Measurements from ENCODE around the gene SPATA20. TPM values are rescaled to one million over a fixed set of nuclear protein-coding genes. Genes with fewer than 3 reads are reported as not detected.

Gene SPATA20
- total RNA-seq, 1 donor from 2014 or later: 25.8 TPM

DNA sequence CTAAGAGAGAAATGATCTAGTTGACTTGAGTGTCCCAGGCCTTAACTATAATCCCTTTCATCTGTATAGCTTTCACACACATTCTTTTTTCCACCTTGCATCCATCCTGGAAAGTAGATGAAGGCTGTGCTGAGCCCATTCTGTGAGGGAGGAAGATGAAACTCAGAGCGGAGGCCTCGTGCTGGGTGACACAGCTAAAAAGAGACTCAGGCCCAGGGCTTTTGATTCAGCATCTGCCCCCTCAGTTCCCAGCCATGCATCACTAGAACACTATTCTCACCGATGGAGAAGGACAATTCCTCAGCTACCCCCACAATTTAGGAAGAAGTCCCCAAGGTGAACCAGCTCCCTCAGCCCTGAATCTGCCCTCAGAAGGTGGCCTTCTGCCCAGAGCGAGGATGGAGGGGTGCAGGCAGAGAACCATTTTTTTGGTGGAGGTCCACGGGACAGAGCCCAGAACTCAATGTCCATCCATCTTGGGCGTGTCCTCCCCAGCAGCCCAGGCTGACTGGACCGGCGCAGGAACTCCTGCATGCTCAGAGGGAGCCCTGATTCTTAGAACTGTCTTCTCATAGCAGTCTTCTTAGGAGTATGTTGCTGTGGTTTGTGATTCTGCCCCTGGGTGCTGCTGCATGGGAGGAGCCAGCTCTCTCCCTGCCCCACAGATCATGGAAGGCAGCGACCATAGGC lies 44.5 kb upstream of the SPATA20 start:
- DNase-seq (ENCODE audit: low read depth, low spot score): no peak
- Mint-ChIP-seq H3K4me3 (no peak overlapping the region), H3K4me1 (peaks cover 6% of the 10 kb centered on the region), H3K9me3 (no peaks in the 10 kb centered on the region), H3K27ac (ENCODE audit: unreplicated experiment) (no peak overlapping the region), H3K36me3 (ENCODE audit: low read depth) (no peaks in the 10 kb centered on the region), H3K27me3 (ENCODE audit: low read depth) (peaks cover 3% of the 10 kb centered on the region)
- TF ChIP-seq, protein P1, sequence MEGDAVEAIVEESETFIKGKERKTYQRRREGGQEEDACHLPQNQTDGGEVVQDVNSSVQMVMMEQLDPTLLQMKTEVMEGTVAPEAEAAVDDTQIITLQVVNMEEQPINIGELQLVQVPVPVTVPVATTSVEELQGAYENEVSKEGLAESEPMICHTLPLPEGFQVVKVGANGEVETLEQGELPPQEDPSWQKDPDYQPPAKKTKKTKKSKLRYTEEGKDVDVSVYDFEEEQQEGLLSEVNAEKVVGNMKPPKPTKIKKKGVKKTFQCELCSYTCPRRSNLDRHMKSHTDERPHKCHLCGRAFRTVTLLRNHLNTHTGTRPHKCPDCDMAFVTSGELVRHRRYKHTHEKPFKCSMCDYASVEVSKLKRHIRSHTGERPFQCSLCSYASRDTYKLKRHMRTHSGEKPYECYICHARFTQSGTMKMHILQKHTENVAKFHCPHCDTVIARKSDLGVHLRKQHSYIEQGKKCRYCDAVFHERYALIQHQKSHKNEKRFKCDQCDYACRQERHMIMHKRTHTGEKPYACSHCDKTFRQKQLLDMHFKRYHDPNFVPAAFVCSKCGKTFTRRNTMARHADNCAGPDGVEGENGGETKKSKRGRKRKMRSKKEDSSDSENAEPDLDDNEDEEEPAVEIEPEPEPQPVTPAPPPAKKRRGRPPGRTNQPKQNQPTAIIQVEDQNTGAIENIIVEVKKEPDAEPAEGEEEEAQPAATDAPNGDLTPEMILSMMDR (conservative IDR thresholded peaks at IDR 0.05): no peak

DNA sequence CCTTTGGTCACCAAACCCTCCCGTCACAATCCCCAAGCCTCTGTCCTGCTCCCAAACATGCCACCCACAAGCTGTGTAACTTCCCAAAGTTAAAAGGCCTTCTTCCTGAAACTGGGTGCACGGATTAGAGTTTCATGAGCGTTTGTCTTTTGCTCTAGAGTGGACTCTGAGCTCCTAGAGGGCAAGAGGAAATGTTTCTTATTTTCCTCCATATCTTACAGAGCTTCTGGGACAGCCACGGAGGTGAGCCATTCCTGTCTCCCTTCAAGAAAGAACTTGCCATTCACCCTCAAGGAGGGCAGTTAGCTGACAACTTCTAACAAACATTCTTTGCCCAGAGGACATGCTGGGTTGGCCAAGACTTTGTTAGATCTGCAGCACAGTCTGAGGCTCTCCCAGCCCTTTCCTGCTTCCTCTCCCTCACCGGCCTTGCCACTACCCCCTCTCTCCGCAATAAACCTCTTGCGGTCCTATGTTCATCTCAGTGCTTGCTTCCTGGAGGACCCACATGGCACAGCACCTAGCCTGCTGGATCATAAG lies 41.3 kb upstream of the SPATA20 start:
- no peak for DNase-seq (ENCODE audit: low read depth, low spot score)
- H3K4me3 Mint-ChIP-seq: no peak overlapping the region
- peaks cover 26% of the 10 kb centered on the region for H3K4me1 Mint-ChIP-seq
- H3K36me3 Mint-ChIP-seq (ENCODE audit: low read depth): no peaks in the 10 kb centered on the region
- H3K27me3 Mint-ChIP-seq (ENCODE audit: low read depth): peaks cover 3% of the 10 kb centered on the region
- TF ChIP-seq, protein P1 (conservative IDR thresholded peaks at IDR 0.05): no peak
- H3K27ac Mint-ChIP-seq (ENCODE audit: unreplicated experiment): peak overlapping the region; percentile 73
- no peaks in the 10 kb centered on the region for H3K9me3 Mint-ChIP-seq

DNA sequence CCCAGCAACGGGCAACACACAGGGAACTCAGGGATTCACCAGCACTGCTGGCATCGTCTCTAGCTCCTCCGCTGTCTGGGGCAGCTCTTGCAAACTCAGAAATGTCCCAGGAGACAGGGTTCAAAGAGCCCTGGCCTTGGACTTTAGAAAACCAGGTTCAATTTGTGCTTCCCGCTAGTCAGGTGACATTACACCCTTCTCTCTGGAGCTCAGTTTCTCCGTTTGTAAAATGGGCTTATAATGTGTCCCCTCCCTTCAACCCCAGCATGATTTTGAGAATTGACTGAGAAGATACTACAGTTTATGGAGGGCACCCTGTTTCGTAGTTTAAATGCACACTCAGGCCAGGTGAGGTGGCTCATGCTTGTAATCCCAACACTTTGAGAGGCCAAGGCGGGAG lies 40.7 kb upstream of the SPATA20 start:
- no peaks in the 10 kb centered on the region for H3K9me3 Mint-ChIP-seq
- H3K27ac Mint-ChIP-seq (ENCODE audit: unreplicated experiment): no peak overlapping the region
- no peaks in the 10 kb centered on the region for H3K36me3 Mint-ChIP-seq (ENCODE audit: low read depth)
- no peak for DNase-seq (ENCODE audit: low read depth, low spot score)
- peaks cover 32% of the 10 kb centered on the region for H3K4me1 Mint-ChIP-seq
- TF ChIP-seq, protein P1 (conservative IDR thresholded peaks at IDR 0.05): no peak
- H3K27me3 Mint-ChIP-seq (ENCODE audit: low read depth): peaks cover 3% of the 10 kb centered on the region
- H3K4me3 Mint-ChIP-seq: peak overlapping the region; percentile 8

DNA sequence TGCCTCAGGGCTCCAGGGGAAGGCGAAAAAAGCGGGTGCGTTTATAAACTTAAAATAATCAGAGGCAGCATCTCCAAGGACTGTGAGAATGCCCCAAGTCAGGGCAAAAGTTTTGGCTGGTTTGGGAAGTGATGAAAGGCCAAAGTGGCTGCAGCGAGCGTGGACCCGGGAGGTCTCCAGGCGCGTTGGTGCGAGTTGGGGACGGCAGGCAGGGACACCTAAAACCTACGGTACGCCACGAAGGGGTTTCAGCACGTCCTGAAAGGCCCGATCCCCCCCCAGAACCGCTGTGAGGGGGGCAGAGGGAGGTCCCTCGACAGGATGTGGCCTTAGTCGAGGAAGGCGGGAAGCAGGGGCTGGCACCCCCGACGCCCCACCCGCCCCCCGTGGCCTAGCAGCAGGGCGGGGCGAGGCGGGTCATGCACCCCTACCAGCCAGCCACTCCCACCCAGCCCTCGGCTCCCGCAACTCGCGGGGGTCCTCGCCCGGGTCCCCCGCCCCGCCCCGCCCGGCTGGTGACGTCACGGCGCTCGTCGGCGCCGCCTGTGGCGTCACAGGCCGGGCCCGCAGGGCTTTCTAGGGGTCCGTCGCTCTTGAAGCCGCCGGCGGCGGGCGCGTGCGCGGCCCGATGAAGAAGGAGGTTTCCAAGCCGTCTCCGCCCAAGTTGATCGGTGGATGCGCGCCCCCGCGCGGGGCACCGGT lies 39.0 kb upstream of the SPATA20 start, which contains the start of gene MYCBPAP:
Gene MYCBPAP, plus strand, starts transcription at position 569 of the 702 bp plus-strand sequence. CDS start 236 bp downstream, outside the sequence.
- DNase-seq (ENCODE audit: low read depth, low spot score): peak; percentile 70
- Mint-ChIP-seq H3K36me3 (ENCODE audit: low read depth) (no peaks in the 10 kb centered on the region), H3K4me3 (peak within 1 kb of the TSS; percentile 84), H3K27ac (ENCODE audit: unreplicated experiment) (peak within 1 kb of the TSS; percentile 75), H3K9me3 (no peaks in the 10 kb centered on the region), H3K27me3 (ENCODE audit: low read depth) (peaks cover 3% of the 10 kb centered on the region), H3K4me1 (peaks cover 38% of the 10 kb centered on the region)
- TF ChIP-seq, protein P1 (conservative IDR thresholded peaks at IDR 0.05): no peak

DNA sequence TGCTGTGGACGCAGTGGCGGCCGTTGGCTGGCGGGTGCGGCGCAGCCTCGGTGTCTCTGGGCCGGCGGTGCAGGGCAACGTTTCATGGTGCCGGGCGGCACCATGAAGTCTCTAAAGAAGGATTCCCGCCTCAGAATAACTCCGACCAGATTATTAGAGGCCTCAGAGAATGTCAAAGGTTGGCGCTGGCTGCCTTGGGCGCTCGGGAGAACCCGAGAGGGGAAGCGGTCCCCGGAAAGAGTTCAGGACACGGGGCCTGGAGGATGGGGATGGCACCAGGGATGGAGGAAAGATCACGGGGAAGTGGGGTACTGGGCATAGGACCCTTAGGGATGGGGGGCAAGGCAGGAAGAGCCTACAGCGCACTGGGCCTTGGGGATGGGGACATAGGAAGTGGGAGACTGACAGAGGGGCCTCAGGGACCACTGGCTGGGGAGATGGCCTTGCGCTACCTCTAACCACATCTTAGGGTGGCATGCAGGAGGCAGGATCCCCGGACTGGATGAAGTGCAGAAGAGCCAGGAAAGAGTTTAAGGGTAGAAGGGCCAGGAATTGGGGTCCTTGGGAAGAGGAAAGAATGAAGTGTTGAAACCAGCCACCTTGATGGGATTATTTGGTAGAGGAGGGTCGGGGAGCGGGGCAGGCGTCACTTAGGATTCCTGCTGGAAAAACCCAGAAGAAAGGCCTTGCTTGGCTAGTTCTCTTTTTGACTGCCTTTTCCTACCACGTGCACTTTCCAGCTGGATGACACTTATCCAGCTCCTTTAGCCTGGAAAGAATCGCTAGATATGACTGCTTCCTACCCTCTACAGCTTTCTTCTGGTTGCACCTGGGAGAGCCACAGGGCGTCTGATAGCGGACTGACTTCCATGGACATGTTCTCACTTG lies 38.2 kb upstream of the SPATA20 start:
- H3K9me3 Mint-ChIP-seq: no peaks in the 10 kb centered on the region

More for the DNA sequence above, 38.2 kb upstream of the SPATA20 start:
- Mint-ChIP-seq H3K36me3 (ENCODE audit: low read depth) (no peaks in the 10 kb centered on the region), H3K4me3 (peak overlapping the region; percentile 84), H3K27me3 (ENCODE audit: low read depth) (no peaks in the 10 kb centered on the region), H3K4me1 (peaks cover 33% of the 10 kb centered on the region), H3K27ac (ENCODE audit: unreplicated experiment) (peak overlapping the region; percentile 75)
- TF ChIP-seq, protein P1 (conservative IDR thresholded peaks at IDR 0.05): no peak
- no peak for DNase-seq (ENCODE audit: low read depth, low spot score)

Data from neural crest cell (in vitro differentiated cells).